Measurements from ENCODE around the gene RNF113B.

Gene RNF113B

GRCh38 chr13:98203646-98204326 lies 26.7 kb upstream of the RNF113B start:
- no peak for DNase-seq

- DNase-seq, result no peak
Measured at GRCh38 chr13:98201984-98202383, 24.9 kb upstream of the RNF113B start.

- no peak for DNase-seq
Measured at GRCh38 chr13:98201189-98201588, 24.1 kb upstream of the RNF113B start.

- DNase-seq, result no peak
Measured at GRCh38 chr13:98200211-98200878, 23.3 kb upstream of the RNF113B start.

GRCh38 chr13:98199480-98199879 lies 22.4 kb upstream of the RNF113B start:
- DNase-seq, result no peak

- DNase-seq, result no peak
Measured at GRCh38 chr13:98198683-98199082, 21.6 kb upstream of the RNF113B start.

GRCh38 chr13:98195054-98195791 lies 18.2 kb upstream of the RNF113B start:
- no peak for DNase-seq

GRCh38 chr13:98192008-98192407 lies 14.9 kb upstream of the RNF113B start:
- no peak for DNase-seq

- no peak for DNase-seq
Measured at GRCh38 chr13:98190889-98191444, 13.9 kb upstream of the RNF113B start.

- DNase-seq, result no peak
Measured at GRCh38 chr13:98189841-98190505, 12.9 kb upstream of the RNF113B start.

- no peak for DNase-seq
Measured at GRCh38 chr13:98188544-98189166, 11.6 kb upstream of the RNF113B start.

GRCh38 chr13:98187965-98188261 lies 10.8 kb upstream of the RNF113B start:
- no peak for DNase-seq

- DNase-seq, result no peak
Measured at GRCh38 chr13:98187155-98187964, 10.3 kb upstream of the RNF113B start.

- DNase-seq, result no peak
Measured at GRCh38 chr13:98184792-98185191, 7.7 kb upstream of the RNF113B start.

- DNase-seq, result no peak
Measured at GRCh38 chr13:98182589-98182988, 5.5 kb upstream of the RNF113B start.

GRCh38 chr13:98182153-98182552 lies 5.1 kb upstream of the RNF113B start:
- no peak for DNase-seq

- DNase-seq, result no peak
Measured at GRCh38 chr13:98181111-98181815, 4.2 kb upstream of the RNF113B start.

- no peak for DNase-seq
Measured at GRCh38 chr13:98180092-98180491, 3.0 kb upstream of the RNF113B start.

- no peak for DNase-seq
Measured at GRCh38 chr13:98175823-98176222, 1.2 kb downstream of the RNF113B start.

GRCh38 chr13:98175043-98175442 lies 2.0 kb downstream of the RNF113B start:
- no peak for DNase-seq

- DNase-seq, result no peak
Measured at GRCh38 chr13:98174307-98174706, 2.8 kb downstream of the RNF113B start.

Measured in NCI-H2227 treated with DMSO at 0.1 percent for 48 hours (cell line).